Small intestine (tissue), 7 donors: ENCODE measurements around the gene RELL2. TPM values are rescaled to one million over a fixed set of nuclear protein-coding genes. Genes with fewer than 3 reads are reported as not detected.

Source experiments
- DNase-seq, 2 donors: peaks; one replicate each; pipeline versions ENCODE4 v3.0.0 to v3.0.0-alpha.2; 2013
- FAIRE-seq: peaks from 2 replicates; lab custom pipeline; 2012; peaks lifted over from hg19 to GRCh38; lab: Jason Lieb, UNC
- H3K27ac ChIP-seq, 3 donors: one replicate each; pipeline ENCODE4 v1.5.1; 2013; ENCODE audit warnings: low read length in 2 of 3, mild to moderate bottlenecking in 2 of 3, control low read depth in 1 of 3, inconsistent platforms in 1 of 3, low read depth in 1 of 3, moderate library complexity in 1 of 3
- H3K27me3 ChIP-seq, 3 donors: one replicate each; pipeline ENCODE4 v1.6.1; 2013; ENCODE audit warnings: low read length in 3 of 3, inconsistent platforms in 1 of 3; ENCODE audit not compliant: control insufficient read depth in 3 of 3, insufficient read depth in 3 of 3
- H3K36me3 ChIP-seq, 3 donors: one replicate each; pipeline ENCODE4 v1.6.1; 2013; ENCODE audit warnings: low read length in 3 of 3, inconsistent platforms in 1 of 3, low read depth in 1 of 3, mild to moderate bottlenecking in 1 of 3, moderate library complexity in 1 of 3; ENCODE audit not compliant: control insufficient read depth in 3 of 3, insufficient read depth in 2 of 3
- H3K4me1 ChIP-seq, 3 donors: one replicate each; pipeline ENCODE4 v1.6.1; 2013; ENCODE audit warnings: low read length in 2 of 3, inconsistent platforms in 1 of 3, low read depth in 1 of 3, mild to moderate bottlenecking in 1 of 3, moderate library complexity in 1 of 3; ENCODE audit not compliant: control insufficient read depth in 3 of 3, insufficient read depth in 2 of 3
- H3K4me3 ChIP-seq, 3 donors: one replicate each; pipeline ENCODE4 v1.5.1; 2013; ENCODE audit warnings: low read length in 3 of 3, control low read depth in 1 of 3, inconsistent platforms in 1 of 3, low read depth in 1 of 3, mild to moderate bottlenecking in 1 of 3, moderate library complexity in 1 of 3
- H3K9me3 ChIP-seq, 2 donors: one replicate each; pipeline ENCODE4 v1.6.1; 2013; ENCODE audit warnings: low read depth in 1 of 2, low read length in 1 of 2; ENCODE audit not compliant: control insufficient read depth in 2 of 2, insufficient read depth in 1 of 2
- WGBS, 3 donors: extraction: QIAGEN DNeasy Blood & Tissue Kit; methylation state at CpG; one replicate each; pipeline ENCODE4 v1.1.7; 2013; 5-methylcytosine and 5-hydroxymethylcytosine counted together
- polyA plus RNA-seq, 4 donors: library from polyadenylated mRNA; stranded (reverse) in 3 of 4; unstranded in 1 of 4; fragments of 200-250 nt in 3 of 4; fragments of 120-200 nt in 1 of 4; gene quantifications; one replicate each; pipeline versions ENCODE4 v1.2.1 to v1.2.3, GENCODE V29; 2013
- donor health status: healthy with polysubstance abuse.
- donor health status: control.
- donor health status: control.
- donor health status: Bipolar disorder and iron deficiency.
- donor health status: healthy.

The RELL2 gene
- polyA plus RNA-seq, 4 donors, result 1.9 to 5.4 (median 3.8) TPM

- Histone ChIP-seq H3K36me3 (peaks cover 0 to 57% (median 2%) of the 10 kb centered on the region in 3 donors), H3K27me3 (no peaks in the 10 kb centered on the region), H3K27ac (no peak overlapping the region), H3K4me1 (peaks cover 0 to 3% (median 0%) of the 10 kb centered on the region in 3 donors), H3K9me3 (no peaks in the 10 kb centered on the region), H3K4me3 (no peak overlapping the region)
- WGBS, 3 donors, result 75 to 77% (median 75%) methylated on average over 4 of the region's 4 CpGs
- DNase-seq (no peak), FAIRE-seq (no peak)
Observed at GRCh38 chr5:141669520-141669919, 32.7 kb downstream of the RELL2 start.

- Histone ChIP-seq H3K9me3 (no peaks in the 10 kb centered on the region), H3K27ac (no peak overlapping the region), H3K36me3 (peaks cover 0 to 47% (median 2%) of the 10 kb centered on the region in 3 donors), H3K27me3 (no peaks in the 10 kb centered on the region), H3K4me3 (no peak overlapping the region), H3K4me1 (no peaks in the 10 kb centered on the region)
- no peak for FAIRE-seq
- no peak for DNase-seq
- 89 to 94% (median 94%) methylated on average over 22 to 23 of the region's 23 CpGs for WGBS, 3 donors
Observed at GRCh38 chr5:141672071-141672840, 35.5 kb downstream of the RELL2 start.

GRCh38 chr5:141672841-141673813, 36.3 kb downstream of the RELL2 start:
- Histone ChIP-seq H3K9me3 (no peaks in the 10 kb centered on the region), H3K27ac (no peak overlapping the region), H3K4me1 (no peaks in the 10 kb centered on the region), H3K27me3 (no peaks in the 10 kb centered on the region), H3K36me3 (peaks cover 0 to 49% (median 2%) of the 10 kb centered on the region in 3 donors), H3K4me3 (no peak overlapping the region)
- whole genome bisulfite sequencing, 3 donors, result 79 to 90% (median 84%) methylated on average over 18 to 19 of the region's 19 CpGs
- DNase-seq (no peak), FAIRE-seq (no peak)

GRCh38 chr5:141674747-141675146, 38.0 kb downstream of the RELL2 start:
- Histone ChIP-seq H3K4me1 (peaks cover 0 to 2% (median 0%) of the 10 kb centered on the region in 3 donors), H3K27ac (no peak overlapping the region), H3K27me3 (no peaks in the 10 kb centered on the region), H3K4me3 (no peak overlapping the region), H3K36me3 (peaks cover 0 to 51% (median 3%) of the 10 kb centered on the region in 3 donors), H3K9me3 (no peaks in the 10 kb centered on the region)
- DNase-seq (no peak), FAIRE-seq (no peak)
- 72 to 79% (median 76%) methylated on average over 5 of the region's 5 CpGs for WGBS, 3 donors

- no peaks in the 10 kb centered on the region for H3K27me3 ChIP-seq
- no peak overlapping the region for H3K27ac ChIP-seq
- H3K36me3 ChIP-seq, result peaks cover 0 to 50% (median 3%) of the 10 kb centered on the region in 3 donors
- 84 to 94% (median 89%) methylated on average over 4 of the region's 4 CpGs for WGBS, 3 donors
- peaks cover 0 to 10% (median 0%) of the 10 kb centered on the region in 3 donors for H3K4me1 ChIP-seq
- H3K4me3 ChIP-seq, result no peak overlapping the region
- no peaks in the 10 kb centered on the region for H3K9me3 ChIP-seq
- FAIRE-seq (no peak), DNase-seq (no peak)
Observed at GRCh38 chr5:141675672-141676071, 38.9 kb downstream of the RELL2 start.

GRCh38 chr5:141677415-141677814, 40.6 kb downstream of the RELL2 start:
- Histone ChIP-seq H3K27me3 (no peaks in the 10 kb centered on the region), H3K9me3 (no peaks in the 10 kb centered on the region), H3K4me1 (peaks cover 1 to 22% (median 4%) of the 10 kb centered on the region in 3 donors), H3K4me3 (no peak overlapping the region), H3K27ac (no peak overlapping the region), H3K36me3 (peaks cover 0 to 34% (median 3%) of the 10 kb centered on the region in 3 donors)
- DNase-seq (no peak), FAIRE-seq (no peak)

- DNase-seq (no peak), FAIRE-seq (no peak)
- Histone ChIP-seq H3K27ac (no peak overlapping the region), H3K4me3 (no peak overlapping the region), H3K36me3 (peaks cover 0 to 23% (median 2%) of the 10 kb centered on the region in 3 donors), H3K9me3 (no peaks in the 10 kb centered on the region), H3K4me1 (peaks cover 4 to 27% (median 7%) of the 10 kb centered on the region in 3 donors), H3K27me3 (no peaks in the 10 kb centered on the region)
- 85 to 98% (median 88%) methylated on average over 16 of the region's 16 CpGs for WGBS, 3 donors
Observed at GRCh38 chr5:141680178-141680577, 43.4 kb downstream of the RELL2 start.

- Histone ChIP-seq H3K9me3 (no peaks in the 10 kb centered on the region), H3K4me3 (peak overlapping the region in 1 of 3 donors; percentile 33), H3K4me1 (peaks cover 4 to 27% (median 7%) of the 10 kb centered on the region in 3 donors), H3K36me3 (peaks cover 0 to 23% (median 2%) of the 10 kb centered on the region in 3 donors), H3K27me3 (no peaks in the 10 kb centered on the region), H3K27ac (peak overlapping the region in 2 of 3 donors; percentile 65 to 93)
- FAIRE-seq (no peak), DNase-seq (peak in 1 of 2 donors; percentile 37)
- WGBS, 3 donors, result 61 to 68% (median 66%) methylated on average over 5 to 6 of the region's 6 CpGs
Observed at GRCh38 chr5:141680751-141681201, 44.0 kb downstream of the RELL2 start.
